Measurements from ENCODE around the gene LHFPL3.

DNA sequence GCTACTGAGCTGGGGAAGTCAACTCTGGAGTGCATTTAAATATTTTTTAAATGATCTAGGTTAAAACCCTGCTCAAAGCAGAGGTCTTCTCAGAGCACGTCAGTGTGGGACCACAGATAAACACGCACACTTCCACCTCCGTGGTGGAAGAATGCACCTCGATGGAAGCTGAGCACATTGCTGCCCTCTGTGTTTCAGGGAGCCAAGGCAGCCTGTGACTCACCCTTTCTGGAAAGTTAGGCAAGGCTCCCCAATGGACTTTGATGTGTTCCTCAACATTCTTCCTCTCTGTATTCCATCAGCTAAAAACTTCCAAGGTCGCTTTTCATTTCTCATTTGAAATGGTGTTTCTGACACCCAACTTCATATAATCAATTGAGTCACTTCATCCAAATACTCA is 514.8 kb downstream of the LHFPL3 start:
- TF ChIP-seq EZH2 (IDR thresholded peaks at IDR 0.05; ENCODE audit: borderline replicate concordance, insufficient read depth, low read depth, low read length, poor library complexity, severe bottlenecking) = no peak
- TF ChIP-seq, protein P1, sequence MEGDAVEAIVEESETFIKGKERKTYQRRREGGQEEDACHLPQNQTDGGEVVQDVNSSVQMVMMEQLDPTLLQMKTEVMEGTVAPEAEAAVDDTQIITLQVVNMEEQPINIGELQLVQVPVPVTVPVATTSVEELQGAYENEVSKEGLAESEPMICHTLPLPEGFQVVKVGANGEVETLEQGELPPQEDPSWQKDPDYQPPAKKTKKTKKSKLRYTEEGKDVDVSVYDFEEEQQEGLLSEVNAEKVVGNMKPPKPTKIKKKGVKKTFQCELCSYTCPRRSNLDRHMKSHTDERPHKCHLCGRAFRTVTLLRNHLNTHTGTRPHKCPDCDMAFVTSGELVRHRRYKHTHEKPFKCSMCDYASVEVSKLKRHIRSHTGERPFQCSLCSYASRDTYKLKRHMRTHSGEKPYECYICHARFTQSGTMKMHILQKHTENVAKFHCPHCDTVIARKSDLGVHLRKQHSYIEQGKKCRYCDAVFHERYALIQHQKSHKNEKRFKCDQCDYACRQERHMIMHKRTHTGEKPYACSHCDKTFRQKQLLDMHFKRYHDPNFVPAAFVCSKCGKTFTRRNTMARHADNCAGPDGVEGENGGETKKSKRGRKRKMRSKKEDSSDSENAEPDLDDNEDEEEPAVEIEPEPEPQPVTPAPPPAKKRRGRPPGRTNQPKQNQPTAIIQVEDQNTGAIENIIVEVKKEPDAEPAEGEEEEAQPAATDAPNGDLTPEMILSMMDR (IDR thresholded peaks at IDR 0.05) = no peak

Data from B cell (primary cell).